HG03280 (cell line): ENCODE results near the gene NKX6-1.

ENCODE experiments used
- ATAC-seq: cut with Tn5 transposase; IDR thresholded peaks from one replicate; pipeline ENCODE4 v1.9.1; 2021; ENCODE audit warnings: mild to moderate bottlenecking, moderate library complexity; ENCODE audit not compliant: unreplicated experiment

Gene NKX6-1

DNA sequence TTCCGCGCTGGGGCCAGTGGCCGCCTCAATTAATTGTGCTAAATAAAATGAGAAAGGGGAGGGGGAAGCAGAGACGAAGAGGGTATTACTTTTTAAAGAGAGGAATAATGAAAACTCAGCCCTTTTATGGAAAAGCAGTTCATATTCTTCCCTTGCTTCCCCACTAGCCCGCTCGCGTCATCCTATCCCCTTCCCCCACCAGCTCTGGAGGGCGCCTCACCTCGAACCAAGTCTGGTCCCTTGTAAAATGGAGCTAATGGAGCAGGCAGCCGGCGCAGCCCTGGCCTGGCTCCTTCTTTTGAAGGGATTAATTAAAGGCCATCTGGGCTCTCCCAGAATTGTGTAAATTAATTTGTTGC is 511 bp upstream of the NKX6-1 start:
- ATAC-seq, result no peak

- no peak for ATAC-seq
Measured at GRCh38 chr4:84498203-84498934, 723 bp downstream of the NKX6-1 start.

- no peak for ATAC-seq
Measured at GRCh38 chr4:84497504-84498202, 1.4 kb downstream of the NKX6-1 start.

DNA sequence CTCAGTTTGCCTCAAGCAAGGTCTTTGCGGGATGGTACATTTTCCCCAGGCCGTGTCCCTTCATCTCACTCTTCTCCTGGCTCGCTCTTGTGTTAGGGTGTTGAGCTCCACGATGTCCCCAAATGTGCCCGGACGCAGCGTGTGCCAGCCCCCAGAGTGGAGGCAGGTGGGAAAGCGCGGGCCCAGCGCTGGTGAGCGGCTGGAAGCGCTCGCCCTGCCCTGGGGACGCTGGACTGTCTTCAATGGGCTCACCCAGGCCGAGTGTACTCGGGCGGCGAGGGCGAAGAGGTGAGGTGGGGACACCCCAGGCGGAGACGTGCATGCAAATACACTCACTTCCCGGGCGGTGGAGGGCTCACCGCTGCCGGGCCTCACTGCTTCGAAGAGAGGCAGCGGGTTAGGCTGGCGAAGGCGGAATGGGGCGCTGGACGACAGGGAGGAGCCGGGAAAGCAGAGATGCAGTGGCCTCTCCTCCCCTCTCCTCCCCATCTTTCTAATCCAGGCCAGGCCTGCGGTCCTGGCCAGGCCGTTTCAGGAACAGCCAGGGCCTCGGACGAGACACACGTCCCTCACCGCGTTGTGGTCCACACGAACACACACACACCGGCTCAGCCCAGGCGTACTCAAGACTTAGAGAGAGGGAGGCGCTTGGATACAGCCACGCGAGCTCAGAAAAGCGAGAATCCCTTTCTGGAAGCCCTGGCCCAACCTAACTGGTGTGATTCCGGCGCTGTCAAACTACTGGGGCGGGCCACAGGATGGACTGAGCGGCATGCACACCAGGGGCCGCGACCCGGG is 2.2 kb downstream of the NKX6-1 start:
- no peak for ATAC-seq

GRCh38 chr4:84496331-84496705 is 2.8 kb downstream of the NKX6-1 start:
- no peak for ATAC-seq

DNA sequence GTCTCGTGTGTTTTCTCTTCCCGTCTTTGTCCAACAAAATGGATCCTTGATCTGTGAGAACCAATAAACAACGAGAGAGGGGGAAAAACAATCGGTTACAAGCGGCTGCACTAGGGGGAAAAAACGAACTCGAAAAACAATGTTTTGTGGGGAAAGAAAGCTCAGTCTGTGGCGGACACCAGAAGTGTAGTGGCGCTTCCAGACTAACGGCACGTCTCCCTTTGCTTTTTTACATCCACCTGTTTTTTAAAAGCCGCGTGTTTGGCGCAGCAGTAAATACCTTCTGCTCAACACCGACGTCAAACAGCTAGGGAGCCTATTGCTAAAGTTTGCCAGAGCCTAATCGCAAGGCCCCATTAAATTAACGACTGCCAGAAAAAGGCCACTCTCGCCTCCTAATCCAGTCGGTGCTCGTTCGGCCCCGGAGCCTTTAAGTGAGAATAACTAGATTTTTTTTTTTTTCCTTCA is 3.3 kb downstream of the NKX6-1 start:
- ATAC-seq, result no peak

DNA sequence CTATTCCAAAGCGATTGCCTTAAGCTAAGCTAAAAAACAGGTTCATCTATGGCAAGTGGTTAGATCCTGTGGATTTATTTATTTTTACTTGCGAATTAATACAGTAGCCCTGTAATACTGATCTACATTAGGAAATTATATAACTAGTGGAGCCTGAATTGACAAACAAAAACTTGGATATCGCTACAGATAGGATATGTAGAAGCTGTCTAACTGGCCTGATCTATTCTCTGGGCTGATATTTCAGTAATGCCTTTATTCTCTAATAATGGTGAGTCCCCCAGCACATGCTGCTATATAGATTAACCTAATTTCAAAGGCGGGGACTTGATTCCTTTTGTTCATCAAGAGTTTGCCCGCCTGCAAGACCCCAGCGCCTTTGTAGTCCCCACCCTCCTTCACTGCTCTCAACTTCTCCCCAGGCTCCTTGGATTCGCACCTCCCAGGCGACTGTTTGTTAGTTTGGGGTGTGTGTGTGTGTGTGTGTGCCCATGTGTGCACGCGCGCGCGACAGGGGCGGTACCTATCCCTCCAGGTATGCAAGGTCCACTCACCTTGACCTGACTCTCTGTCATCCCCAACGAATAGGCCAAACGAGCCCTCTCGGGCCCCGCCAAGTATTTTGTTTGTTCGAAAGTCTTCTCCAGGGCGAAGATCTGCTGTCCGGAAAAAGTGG is 3.8 kb downstream of the NKX6-1 start:
- ATAC-seq, result no peak

GRCh38 chr4:84494531-84494930 is 4.6 kb downstream of the NKX6-1 start:
- ATAC-seq, result no peak

DNA sequence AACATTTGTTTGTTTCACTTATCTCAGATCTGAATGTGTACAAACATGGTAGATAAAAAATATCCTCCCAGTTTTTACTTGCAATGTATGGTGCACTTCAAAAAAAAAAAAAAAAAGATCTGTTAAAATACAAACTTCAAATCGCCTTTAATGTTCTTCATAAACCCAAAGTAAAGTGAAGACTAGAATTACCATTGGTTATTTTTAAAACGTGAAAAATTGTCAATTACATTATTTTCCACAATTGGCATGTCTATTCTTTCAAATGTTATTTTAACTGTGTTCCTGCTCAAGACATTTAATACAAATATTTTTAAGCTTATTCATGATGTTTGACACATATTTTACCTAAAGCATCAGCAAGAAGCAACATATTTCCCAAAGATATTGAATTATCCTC is 5.0 kb downstream of the NKX6-1 start:
- ATAC-seq, result no peak

DNA sequence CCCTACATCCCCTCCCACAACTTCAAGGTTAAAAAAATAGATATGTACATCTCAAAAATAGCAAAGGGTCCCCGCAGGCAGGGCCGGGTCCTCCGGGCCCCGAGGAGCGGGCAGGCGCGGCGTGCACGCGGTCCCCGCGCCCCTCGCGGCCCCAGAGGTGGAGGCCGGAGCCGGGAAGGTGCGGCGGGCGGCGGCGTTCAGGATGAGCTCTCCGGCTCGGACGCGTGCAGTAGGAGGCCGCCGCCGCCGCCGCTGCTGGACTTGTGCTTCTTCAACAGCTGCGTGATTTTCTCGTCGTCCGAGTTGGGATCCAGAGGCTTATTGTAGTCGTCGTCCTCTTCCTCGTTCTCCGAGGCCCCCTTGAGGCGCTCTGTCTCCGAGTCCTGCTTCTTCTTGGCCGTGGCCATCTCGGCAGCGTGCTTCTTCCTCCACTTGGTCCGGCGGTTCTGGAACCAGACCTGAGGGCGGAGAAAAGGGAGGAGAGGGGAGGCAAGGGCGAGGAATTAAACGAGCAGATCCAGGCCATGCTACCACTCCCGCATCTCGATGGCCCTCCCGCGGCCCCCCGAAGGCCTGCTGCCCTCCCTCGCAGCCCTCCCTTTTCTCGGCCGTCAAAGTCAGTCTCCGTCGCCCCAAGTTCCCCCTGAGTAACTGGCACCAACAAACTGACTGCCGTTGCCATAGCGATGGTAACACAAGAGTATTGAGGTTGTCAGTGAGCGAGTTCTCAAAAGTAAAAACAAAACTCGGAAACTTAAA is 5.8 kb downstream of the NKX6-1 start:
- no peak for ATAC-seq

GRCh38 chr4:84492737-84493091 is 6.4 kb downstream of the NKX6-1 start:
- ATAC-seq, result no peak

- no peak for ATAC-seq
Measured at GRCh38 chr4:84492290-84492689, 6.8 kb downstream of the NKX6-1 start.

DNA sequence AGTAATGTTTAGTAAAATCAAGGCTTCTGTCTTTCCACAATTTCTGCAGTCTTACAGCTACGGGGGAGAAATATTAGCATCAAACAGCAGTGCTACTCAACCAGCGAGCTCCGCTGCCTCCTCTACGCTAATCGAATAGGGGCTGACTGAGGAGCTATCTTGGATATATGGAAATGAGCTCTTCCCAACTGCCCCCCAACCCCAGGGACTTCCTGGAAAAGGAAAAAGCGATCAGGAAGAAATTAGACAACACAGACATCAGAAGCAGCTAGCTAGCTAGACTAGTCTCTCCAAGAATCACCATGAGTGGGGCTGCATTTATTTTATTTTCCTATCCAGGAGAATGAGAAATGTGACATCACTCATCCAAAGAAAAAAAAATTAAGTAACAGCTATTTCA is 7.6 kb downstream of the NKX6-1 start:
- ATAC-seq, result no peak

GRCh38 chr4:84490663-84491062 is 8.4 kb downstream of the NKX6-1 start:
- no peak for ATAC-seq

GRCh38 chr4:84484236-84484635 is 14.9 kb downstream of the NKX6-1 start:
- ATAC-seq, result no peak

DNA sequence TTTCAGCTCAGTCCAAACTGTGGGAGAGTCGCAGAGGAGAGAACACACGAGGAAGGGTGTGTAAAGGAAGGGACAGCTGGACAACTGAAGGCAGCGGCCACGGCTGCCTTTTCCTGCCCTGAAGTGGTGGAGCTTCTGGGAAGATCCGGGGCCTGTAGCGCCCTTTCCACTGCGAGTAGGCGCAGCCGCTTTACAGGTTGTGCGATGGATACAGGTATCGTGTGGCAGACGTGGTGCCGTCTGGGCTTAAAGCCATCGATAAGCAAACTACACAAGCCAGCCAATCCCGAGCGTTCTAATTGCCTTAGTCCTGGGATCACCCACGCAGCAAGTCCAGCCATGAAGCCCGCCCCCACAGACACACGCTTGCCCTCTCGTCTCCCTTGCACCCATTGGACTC is 15.4 kb downstream of the NKX6-1 start:
- ATAC-seq, result no peak

DNA sequence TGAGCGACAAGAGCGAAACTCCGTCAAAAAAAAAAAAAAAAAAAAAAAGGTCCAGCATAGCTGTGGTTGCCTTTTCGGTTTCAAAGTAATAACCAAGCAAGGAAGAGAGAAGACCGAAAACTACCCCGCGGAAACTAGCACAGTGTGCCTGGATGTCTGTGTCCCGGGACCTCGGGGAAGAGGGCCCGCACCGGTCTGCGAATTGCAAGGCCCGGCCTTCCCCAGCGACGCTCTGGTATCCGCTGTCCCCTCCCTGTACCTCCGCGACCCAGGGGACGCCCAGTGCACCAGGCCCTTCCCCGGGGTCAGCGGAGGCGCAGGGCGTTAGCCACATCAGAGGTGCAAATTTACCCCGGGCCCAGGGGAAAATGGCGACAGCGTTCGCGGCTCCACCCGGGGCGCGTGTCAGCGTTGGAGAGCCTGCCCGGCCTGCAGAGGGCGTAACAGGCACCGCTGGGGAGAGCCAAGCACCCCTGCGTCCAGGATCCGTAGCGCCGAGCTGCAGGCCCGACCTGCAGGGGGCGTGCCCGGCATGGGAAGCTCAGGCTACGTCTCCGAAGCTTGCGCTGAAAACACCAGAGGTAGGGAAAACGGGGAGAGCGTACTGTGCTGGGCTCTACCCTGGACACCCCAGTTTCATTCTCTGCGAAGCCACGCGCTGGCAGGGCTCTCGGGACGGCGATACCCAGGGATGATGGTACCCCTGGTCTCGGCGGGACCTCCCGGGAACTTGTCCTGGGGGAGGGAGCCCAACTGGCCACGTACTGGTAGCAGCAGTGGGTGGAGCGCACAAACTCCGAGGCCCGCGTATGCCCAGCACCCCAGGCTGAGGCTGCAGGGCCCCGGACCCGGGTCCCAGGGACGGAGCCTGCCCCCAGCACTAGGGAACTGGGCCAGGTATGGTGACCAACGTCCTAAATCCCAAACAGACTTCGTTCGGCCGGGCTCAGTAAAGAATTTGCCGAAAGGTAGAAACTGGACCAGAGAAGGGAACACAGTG is 16.2 kb downstream of the NKX6-1 start:
- ATAC-seq, result no peak

DNA sequence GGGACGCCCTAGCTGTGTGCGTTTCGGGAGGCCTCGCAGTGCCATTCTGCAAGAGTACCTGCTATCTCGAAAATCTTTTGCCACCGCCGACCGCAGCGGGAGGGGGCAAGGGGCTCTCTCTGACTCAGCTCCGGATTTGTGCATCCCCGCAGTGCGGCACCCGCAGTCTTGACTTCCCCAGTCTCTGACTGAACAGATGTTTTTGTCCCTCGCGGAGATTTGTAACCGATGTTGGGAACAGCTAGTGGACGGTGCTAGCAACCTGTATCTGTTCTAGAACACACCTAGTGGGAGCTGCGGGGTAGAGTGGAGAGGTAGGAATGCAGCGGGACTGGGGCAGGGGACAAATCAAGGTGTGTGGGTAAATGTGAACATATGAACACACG is 17.2 kb downstream of the NKX6-1 start:
- no peak for ATAC-seq

GRCh38 chr4:84481077-84481859 is 17.8 kb downstream of the NKX6-1 start:
- ATAC-seq, result no peak
